ENCODE measurements around the gene RTCA.

DNA sequence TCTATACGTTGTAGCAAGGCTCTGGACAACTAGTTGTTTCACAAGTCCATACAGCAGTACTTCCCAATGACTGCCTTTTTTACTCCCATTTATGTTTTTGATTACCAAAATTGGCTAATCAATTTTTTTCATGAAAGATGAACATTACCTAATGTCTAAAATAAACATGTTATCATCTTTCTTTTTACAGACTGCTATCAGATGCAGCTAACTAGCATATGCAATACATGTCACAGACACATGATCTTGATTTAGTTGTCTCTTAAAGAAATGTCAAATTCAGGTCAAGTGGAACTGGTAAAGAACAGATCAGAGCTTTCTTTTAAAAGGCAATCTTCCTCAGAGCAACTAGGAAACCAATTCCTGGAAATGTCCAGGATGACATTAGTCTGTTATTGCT, 15.8 kb upstream of the RTCA start:
- TF ChIP-seq, protein P1, sequence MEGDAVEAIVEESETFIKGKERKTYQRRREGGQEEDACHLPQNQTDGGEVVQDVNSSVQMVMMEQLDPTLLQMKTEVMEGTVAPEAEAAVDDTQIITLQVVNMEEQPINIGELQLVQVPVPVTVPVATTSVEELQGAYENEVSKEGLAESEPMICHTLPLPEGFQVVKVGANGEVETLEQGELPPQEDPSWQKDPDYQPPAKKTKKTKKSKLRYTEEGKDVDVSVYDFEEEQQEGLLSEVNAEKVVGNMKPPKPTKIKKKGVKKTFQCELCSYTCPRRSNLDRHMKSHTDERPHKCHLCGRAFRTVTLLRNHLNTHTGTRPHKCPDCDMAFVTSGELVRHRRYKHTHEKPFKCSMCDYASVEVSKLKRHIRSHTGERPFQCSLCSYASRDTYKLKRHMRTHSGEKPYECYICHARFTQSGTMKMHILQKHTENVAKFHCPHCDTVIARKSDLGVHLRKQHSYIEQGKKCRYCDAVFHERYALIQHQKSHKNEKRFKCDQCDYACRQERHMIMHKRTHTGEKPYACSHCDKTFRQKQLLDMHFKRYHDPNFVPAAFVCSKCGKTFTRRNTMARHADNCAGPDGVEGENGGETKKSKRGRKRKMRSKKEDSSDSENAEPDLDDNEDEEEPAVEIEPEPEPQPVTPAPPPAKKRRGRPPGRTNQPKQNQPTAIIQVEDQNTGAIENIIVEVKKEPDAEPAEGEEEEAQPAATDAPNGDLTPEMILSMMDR (conservative IDR thresholded peaks at IDR 0.05; ENCODE audit: low read depth, low read length), result no peak
- no peak for TF ChIP-seq EZH2 (IDR thresholded peaks at IDR 0.05; ENCODE audit: low read length, unreplicated experiment)

Data from PC-3 (cell line).